ENCODE measurements around the gene MYLK. TPM values are rescaled to one million over a fixed set of nuclear protein-coding genes. Genes with fewer than 3 reads are reported as not detected.
A peak's percentile ranks its signal among the peaks of the same experiment; 100 is the strongest.

MYLK gene
- total RNA-seq, 1 experiment from 2014 or later = 23.0 TPM

DNA sequence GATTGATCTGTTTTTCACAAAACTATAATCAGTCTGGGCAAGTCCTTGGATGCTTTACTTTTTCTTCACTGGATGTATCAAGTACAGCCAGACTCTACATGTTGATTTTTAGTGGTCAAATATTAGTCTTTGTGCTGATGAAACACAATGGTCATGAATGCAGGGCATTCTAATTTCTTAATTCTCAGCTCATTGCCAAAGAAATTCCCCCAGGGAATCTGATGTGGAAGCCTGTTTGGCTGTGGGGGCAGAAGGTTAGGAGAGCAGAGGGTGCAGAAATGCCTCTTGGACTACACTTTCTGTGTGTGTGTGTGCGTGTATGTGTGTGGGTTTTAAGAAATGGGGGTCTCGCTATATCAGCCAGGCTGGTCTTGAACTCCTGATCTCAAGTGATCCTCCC lies 250.6 kb downstream of the MYLK start:
- H3K27me3 ChIP-seq (replicated peaks; ENCODE audit: control insufficient read depth, insufficient read depth, low read length) = no peaks in the 10 kb centered on the region
- H3K9me3 Mint-ChIP-seq (ENCODE audit: unreplicated experiment) = no peaks in the 10 kb centered on the region
- H3K36me3 Mint-ChIP-seq (ENCODE audit: insufficient read depth, unreplicated experiment) = no peaks in the 10 kb centered on the region
- H3K9me3 ChIP-seq = no peaks in the 10 kb centered on the region
- peaks cover 11% of the 10 kb centered on the region for H3K4me1 Mint-ChIP-seq (ENCODE audit: low read depth, unreplicated experiment)
- ChIA-PET POLR2A (no interaction called here), CTCF (interaction anchor here (1.1 kb wide), 2 partner anchors 9 to 27 kb away, joined by 3 to 4 read pairs; no protein-coding TSS in a partner anchor)
- no peak for DNase-seq
- H3K4me1 ChIP-seq = peaks cover 22% of the 10 kb centered on the region
- H3K27me3 Mint-ChIP-seq (ENCODE audit: insufficient read depth, unreplicated experiment) = no peaks in the 10 kb centered on the region
- TF ChIP-seq, protein P1, sequence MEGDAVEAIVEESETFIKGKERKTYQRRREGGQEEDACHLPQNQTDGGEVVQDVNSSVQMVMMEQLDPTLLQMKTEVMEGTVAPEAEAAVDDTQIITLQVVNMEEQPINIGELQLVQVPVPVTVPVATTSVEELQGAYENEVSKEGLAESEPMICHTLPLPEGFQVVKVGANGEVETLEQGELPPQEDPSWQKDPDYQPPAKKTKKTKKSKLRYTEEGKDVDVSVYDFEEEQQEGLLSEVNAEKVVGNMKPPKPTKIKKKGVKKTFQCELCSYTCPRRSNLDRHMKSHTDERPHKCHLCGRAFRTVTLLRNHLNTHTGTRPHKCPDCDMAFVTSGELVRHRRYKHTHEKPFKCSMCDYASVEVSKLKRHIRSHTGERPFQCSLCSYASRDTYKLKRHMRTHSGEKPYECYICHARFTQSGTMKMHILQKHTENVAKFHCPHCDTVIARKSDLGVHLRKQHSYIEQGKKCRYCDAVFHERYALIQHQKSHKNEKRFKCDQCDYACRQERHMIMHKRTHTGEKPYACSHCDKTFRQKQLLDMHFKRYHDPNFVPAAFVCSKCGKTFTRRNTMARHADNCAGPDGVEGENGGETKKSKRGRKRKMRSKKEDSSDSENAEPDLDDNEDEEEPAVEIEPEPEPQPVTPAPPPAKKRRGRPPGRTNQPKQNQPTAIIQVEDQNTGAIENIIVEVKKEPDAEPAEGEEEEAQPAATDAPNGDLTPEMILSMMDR (IDR thresholded peaks at IDR 0.05; ENCODE audit: insufficient read depth in 1 of 2, low read depth in 1 of 2, low read length in 1 of 2, severe bottlenecking in 1 of 2, unreplicated experiment in 1 of 2) = no peak
- no peak overlapping the region for H3K4me3 ChIP-seq (ENCODE audit: low read depth, low read length)
- no TSS peak for BruUV-seq (replicated peaks)
- H3K36me3 ChIP-seq (ENCODE audit: control insufficient read depth, insufficient read depth, low read length) = no peaks in the 10 kb centered on the region
- peak overlapping the region; percentile 66 for H3K27ac Mint-ChIP-seq (ENCODE audit: unreplicated experiment)
- H3K4me3 Mint-ChIP-seq (ENCODE audit: unreplicated experiment) = no peak overlapping the region
- intact Hi-C loops (cut with micrococcal nuclease; ENCODE audit: unreplicated experiment) = no loop called here

- no TSS peak for BruUV-seq (replicated peaks)
- H3K36me3 Mint-ChIP-seq (ENCODE audit: insufficient read depth, unreplicated experiment) = no peaks in the 10 kb centered on the region
- TF ChIP-seq, protein P1 (IDR thresholded peaks at IDR 0.05; ENCODE audit: insufficient read depth in 1 of 2, low read depth in 1 of 2, low read length in 1 of 2, severe bottlenecking in 1 of 2, unreplicated experiment in 1 of 2) = no peak
- H3K9me3 Mint-ChIP-seq (ENCODE audit: unreplicated experiment) = no peaks in the 10 kb centered on the region
- H3K4me1 ChIP-seq = peaks cover 22% of the 10 kb centered on the region
- H3K27me3 Mint-ChIP-seq (ENCODE audit: insufficient read depth, unreplicated experiment) = no peaks in the 10 kb centered on the region
- intact Hi-C loops (cut with micrococcal nuclease; ENCODE audit: unreplicated experiment) = no loop called here
- H3K4me3 Mint-ChIP-seq (ENCODE audit: unreplicated experiment) = no peak overlapping the region
- ChIA-PET CTCF (no interaction called here), POLR2A (no interaction called here)
- no peak for DNase-seq
- peaks cover 7% of the 10 kb centered on the region for H3K4me1 Mint-ChIP-seq (ENCODE audit: low read depth, unreplicated experiment)
- H3K27ac Mint-ChIP-seq (ENCODE audit: unreplicated experiment) = no peak overlapping the region
- no peak overlapping the region for H3K4me3 ChIP-seq (ENCODE audit: low read depth, low read length)
- no peaks in the 10 kb centered on the region for H3K27me3 ChIP-seq (replicated peaks; ENCODE audit: control insufficient read depth, insufficient read depth, low read length)
- no peaks in the 10 kb centered on the region for H3K36me3 ChIP-seq (ENCODE audit: control insufficient read depth, insufficient read depth, low read length)
- H3K9me3 ChIP-seq = no peaks in the 10 kb centered on the region
Measured at GRCh38 chr3:123632161-123632655, 251.9 kb downstream of the MYLK start.

- H3K36me3 Mint-ChIP-seq (ENCODE audit: insufficient read depth, unreplicated experiment) = no peaks in the 10 kb centered on the region
- peaks cover 8% of the 10 kb centered on the region for H3K4me1 Mint-ChIP-seq (ENCODE audit: low read depth, unreplicated experiment)
- TF ChIP-seq, protein P1 (IDR thresholded peaks at IDR 0.05; ENCODE audit: insufficient read depth in 1 of 2, low read depth in 1 of 2, low read length in 1 of 2, severe bottlenecking in 1 of 2, unreplicated experiment in 1 of 2) = peak in 1 of 2 experiments; percentile 7
- H3K27ac Mint-ChIP-seq (ENCODE audit: unreplicated experiment) = no peak overlapping the region
- H3K9me3 Mint-ChIP-seq (ENCODE audit: unreplicated experiment) = no peaks in the 10 kb centered on the region
- no peak overlapping the region for H3K4me3 Mint-ChIP-seq (ENCODE audit: unreplicated experiment)
- ChIA-PET CTCF (no interaction called here), POLR2A (no interaction called here)
- no TSS peak for BruUV-seq (replicated peaks)
- Histone ChIP-seq H3K27me3 (replicated peaks; ENCODE audit: control insufficient read depth, insufficient read depth, low read length) (no peaks in the 10 kb centered on the region), H3K36me3 (ENCODE audit: control insufficient read depth, insufficient read depth, low read length) (no peaks in the 10 kb centered on the region), H3K9me3 (no peaks in the 10 kb centered on the region), H3K4me1 (peaks cover 6% of the 10 kb centered on the region; the same call in 1 of the 2 replicates), H3K4me3 (ENCODE audit: low read depth, low read length) (no peak overlapping the region)
- no peaks in the 10 kb centered on the region for H3K27me3 Mint-ChIP-seq (ENCODE audit: insufficient read depth, unreplicated experiment)
- intact Hi-C loops (cut with micrococcal nuclease; ENCODE audit: unreplicated experiment) = loop anchor here (2.0 kb wide), 1 partner anchor 45 kb away; the partner anchor contains the start of gene HACD2
- DNase-seq = peak in 1 of 2 experiments; percentile 31
Measured at GRCh38 chr3:123629747-123630047, 254.4 kb downstream of the MYLK start.

Measured in Caco-2 (cell line).